ENCODE data around the gene SCAMP4.

SCAMP4 gene

DNA sequence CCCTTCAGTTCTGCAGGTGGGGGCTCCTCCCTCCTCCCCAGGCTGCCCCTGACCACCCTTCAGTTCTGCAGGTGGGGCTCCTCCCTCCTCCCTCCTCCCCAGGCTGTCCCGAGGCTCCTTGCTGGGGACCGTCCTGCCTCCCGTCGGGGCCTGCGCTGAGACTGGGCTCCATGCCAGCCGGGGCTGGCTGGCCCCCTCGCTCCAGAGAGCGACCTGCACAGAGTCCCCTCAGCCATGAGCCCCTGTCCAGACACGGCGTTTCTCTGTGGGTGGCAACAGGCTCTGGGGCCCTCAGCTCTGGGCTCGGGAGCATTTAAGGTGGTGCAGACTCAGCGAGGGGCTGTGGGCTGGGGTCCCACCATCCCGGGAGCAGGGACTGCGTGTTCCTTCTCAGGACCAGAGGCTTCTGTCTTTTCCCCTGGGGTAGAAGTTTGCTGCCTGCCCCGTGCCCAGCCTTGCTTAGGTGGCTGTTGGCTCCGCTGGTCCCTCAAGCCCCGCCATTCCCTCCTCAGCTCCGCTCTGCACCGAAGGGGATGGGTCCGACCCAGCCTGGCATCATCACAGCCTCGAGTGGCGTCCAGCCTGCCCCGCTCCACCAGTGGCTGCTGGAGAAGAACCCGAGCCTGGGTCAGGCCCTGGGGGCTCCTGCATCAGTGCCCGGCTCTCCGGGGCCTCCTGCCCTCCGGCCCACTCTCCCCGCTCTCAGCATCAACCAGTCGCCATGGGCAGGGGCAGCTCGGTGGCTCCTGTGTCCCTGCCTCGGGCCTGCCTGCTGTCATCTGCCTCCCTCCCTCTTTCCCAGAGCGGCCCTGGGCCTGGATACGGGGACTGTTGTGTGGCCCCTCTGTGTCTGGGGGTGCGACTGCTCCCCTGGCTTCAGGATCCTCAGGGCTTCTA is 63.3 kb downstream of the SCAMP4 start:
- no peak for DNase-seq

DNA sequence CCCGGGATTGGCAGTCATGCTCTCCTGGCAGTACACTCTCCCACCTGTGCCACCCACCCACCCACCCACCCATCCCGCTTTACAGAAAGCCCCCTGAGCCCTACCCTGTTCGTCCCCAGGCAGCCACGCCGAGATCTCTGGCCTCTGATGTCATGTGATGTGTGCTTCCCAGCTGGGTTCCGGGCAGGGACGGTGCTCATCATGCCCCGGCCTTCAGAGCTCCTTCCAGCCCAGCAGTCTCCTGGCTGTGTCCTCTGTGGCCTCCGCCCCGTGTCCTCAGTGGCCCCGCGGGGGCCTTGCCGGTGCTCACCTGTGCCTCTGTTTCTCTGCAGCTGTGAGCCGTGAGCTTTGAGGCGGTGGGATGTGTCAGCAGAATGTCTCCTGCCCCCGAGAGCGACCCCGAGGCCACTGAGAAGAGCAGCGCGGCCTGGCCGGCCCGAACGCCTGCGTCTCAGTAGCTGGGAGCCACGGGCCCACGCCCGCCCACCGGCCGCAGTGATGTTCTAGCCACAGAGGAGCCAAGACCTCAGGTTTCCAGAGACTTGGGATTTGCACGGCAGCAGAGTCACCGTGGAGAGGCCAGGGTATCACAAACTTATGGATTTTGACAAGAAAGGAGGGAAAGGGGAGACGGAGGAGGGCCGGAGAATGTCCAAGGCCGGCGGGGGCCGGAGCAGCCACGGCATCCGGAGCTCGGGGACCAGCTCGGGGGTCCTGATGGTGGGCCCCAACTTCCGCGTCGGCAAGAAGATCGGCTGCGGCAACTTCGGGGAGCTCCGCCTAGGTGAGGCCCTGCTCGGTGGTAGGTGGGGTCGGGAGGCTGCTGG is 64.2 kb downstream of the SCAMP4 start:
- DNase-seq, result no peak

DNA sequence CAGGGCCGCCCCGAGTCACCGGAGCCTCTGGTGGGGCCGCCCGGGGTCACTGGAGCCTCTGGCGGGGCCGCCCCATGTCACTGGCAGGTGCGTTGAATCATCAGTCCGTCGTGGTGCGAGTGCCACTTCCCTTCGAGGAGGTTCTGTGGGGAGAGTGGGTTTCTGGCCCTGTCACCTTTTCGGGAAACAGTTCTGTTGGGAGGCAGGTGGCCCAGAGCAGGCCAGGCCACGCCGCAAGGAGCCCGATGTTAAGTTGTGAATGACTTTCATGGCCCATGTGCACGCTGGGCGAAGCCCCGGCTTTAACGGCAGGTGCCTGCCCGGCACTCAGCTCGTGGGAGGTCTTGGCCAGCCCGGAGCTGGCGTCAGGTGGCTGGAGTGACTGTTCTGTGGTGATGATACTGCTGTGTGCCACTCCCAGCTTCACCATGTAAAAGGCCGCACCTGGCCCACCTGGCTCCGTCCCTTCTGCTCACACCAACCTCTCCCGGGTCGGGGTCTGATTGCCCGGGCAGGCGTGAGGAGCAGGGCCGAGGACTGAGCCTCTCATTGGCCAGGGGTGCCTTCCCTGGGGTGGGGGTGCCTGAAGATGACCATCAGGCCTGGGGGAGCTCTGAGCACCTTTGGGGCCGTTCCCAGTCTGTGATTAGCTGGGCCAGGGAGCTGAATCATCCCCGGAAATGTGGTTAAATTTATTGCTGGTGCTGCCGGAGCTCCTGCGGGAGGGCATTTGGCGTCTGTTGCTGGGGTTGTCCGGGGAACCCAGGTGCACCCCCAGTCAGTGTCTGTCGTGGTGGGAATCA is 65.0 kb downstream of the SCAMP4 start:
- no peak for DNase-seq

DNA sequence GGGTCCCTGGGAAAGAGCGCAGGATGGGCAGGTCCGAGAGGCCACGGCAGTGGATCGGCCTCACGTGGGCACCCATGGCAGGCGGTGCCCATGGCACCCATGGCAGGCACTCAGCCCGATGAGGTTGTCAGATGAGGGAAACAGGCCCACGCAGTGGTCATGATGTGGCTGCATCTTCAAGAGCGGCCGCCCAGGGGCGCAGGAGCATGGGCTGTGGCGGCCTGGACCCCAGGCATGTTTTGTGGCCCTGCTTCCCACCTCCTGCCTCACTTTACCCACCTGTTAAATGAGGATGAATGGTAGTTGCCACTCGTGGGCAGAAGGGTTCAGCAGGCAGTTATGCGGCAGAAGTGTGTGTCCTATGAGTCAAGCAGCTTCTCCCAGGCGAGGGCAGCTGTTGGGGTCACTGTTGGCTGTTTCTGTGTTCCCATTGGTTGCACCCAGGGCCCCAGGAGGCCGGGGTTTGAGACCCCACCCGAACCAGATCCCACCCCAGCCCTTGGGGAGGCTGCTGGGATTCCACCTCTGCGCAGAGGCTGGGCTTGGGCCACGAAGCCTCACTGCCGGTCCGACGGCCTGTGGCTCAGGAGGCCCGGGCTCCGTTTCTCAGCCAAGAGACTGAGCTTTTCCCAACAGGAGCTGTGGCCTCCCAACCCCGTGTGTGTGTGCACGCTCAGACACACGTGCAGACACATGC is 65.8 kb downstream of the SCAMP4 start:
- DNase-seq, result no peak

DNA sequence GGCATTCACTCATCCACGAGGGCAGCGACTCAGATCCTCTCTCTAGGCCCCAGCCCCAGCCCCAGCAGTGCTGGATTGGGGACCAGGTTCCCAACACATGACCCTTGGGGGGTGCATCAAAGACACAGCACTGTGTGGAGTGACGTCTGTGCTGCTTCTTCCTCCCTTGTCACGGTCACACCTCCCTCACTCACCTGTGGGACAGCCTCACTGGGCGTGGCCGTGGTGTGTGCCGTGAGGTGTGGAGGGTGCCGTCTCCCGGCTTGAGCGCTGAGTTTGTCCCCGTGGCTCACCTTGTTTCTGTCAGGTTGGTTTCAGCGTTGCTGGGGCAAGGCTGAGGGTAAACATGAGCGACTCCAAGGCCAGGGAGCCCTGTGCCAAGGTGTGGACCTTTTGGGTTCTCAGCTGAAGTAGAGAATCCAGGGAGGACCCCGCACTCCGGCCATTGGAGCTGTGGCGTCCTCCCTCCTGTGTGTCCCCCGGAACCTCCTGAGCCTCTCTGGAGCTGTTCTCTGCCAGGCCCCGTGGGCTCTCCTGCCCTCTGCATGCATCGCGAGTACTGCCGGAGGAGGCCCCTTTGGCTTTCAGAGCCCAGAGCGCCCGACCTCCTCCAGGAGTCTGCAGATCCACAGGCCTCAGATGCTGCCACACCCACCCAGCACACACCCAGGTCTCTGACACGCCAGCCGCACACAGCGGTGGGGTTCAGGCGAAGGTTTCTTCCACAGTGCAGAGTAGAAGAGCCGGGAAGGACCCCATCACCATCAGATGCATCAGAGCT is 69.4 kb downstream of the SCAMP4 start:
- no peak for DNase-seq

DNA sequence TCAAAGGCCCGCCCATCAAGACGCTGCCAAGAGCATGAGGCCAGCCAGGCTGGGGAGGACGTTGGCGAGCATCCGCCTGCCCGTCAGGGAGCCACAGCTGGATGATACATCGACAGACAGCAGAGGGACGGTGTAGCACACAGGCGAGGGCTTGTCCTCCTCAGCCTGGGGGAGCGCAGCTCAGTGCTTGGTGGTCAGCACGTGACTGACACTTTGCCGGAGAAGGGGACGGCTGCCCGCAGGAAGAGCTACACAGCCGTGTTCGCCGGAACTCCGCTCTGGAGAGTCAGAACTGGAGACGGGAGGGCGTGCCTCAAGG is 69.9 kb downstream of the SCAMP4 start:
- no peak for DNase-seq
